Activated CD4-positive, CD25-positive, alpha-beta regulatory T cell treated with anti-CD3 and anti-CD28 coated beads, Interleukin-2, amount 50 U/mL, for 24 hours (primary cell): ENCODE measurements around the gene THOC5.
"Not testable (repeated sequence)": the region's sequence is repeated elsewhere in the genome, so short reads cannot be mapped to it uniquely, and the experiment has no call there.

Experiments used
- ATAC-seq, 2 donors: fragments of 150-1000 bp; cut with Tn5 transposase; one replicate each; pipeline ENCODE4 v1.10.0; 2021; ENCODE audit warnings: mild to moderate bottlenecking in 1 of 2, moderate library complexity in 1 of 2

THOC5 gene

GRCh38 chr22:29509298-29509697, 44.3 kb downstream of the THOC5 start:
- no peak for ATAC-seq

GRCh38 chr22:29503811-29504372, 49.7 kb downstream of the THOC5 start:
- ATAC-seq, result no peak

- no peak for ATAC-seq
Observed at GRCh38 chr22:29499852-29500251, 53.7 kb downstream of the THOC5 start.

- no peak for ATAC-seq
Observed at GRCh38 chr22:29493636-29494035, 59.9 kb downstream of the THOC5 start.

- no peak for ATAC-seq
Observed at GRCh38 chr22:29491012-29491411, 62.5 kb downstream of the THOC5 start.

GRCh38 chr22:29489127-29489780, 64.3 kb downstream of the THOC5 start:
- not testable (repeated sequence) for ATAC-seq

GRCh38 chr22:29487426-29487986, 66.1 kb downstream of the THOC5 start:
- no peak for ATAC-seq

- no peak for ATAC-seq
Observed at GRCh38 chr22:29485448-29485847, 68.1 kb downstream of the THOC5 start.

GRCh38 chr22:29484642-29485041, 68.9 kb downstream of the THOC5 start:
- ATAC-seq, result no peak

GRCh38 chr22:29483254-29483653, 70.3 kb downstream of the THOC5 start:
- ATAC-seq, result no peak

- no peak for ATAC-seq
Observed at GRCh38 chr22:29482726-29483125, 70.8 kb downstream of the THOC5 start.

GRCh38 chr22:29482253-29482652, 71.3 kb downstream of the THOC5 start:
- ATAC-seq, result no peak

- no peak for ATAC-seq
Observed at GRCh38 chr22:29481265-29482000, 72.1 kb downstream of the THOC5 start.

- peak; percentile 68 to 71 for ATAC-seq
Observed at GRCh38 chr22:29480512-29481264, 72.9 kb downstream of the THOC5 start.

- no peak for ATAC-seq
Observed at GRCh38 chr22:29480262-29480511, 73.4 kb downstream of the THOC5 start.

GRCh38 chr22:29479417-29480261, 73.9 kb downstream of the THOC5 start, which contains the start of gene NEFH:
NEFH (plus strand) TSS chr22:29480218; CDS start chr22:29480263, 45 bp downstream.
- ATAC-seq, result no peak

GRCh38 chr22:29478326-29479276, 75.0 kb downstream of the THOC5 start:
- no peak for ATAC-seq

GRCh38 chr22:29477723-29478318, 75.7 kb downstream of the THOC5 start:
- ATAC-seq, result no peak

- no peak for ATAC-seq
Observed at GRCh38 chr22:29476116-29476515, 77.4 kb downstream of the THOC5 start.

GRCh38 chr22:29475550-29475949, 78.0 kb downstream of the THOC5 start:
- ATAC-seq, result peak in 1 of 2 donors; percentile 41

- ATAC-seq, result no peak
Observed at GRCh38 chr22:29473001-29473400, 80.6 kb downstream of the THOC5 start.
